Fibroblast of lung (primary cell): ENCODE results near the gene BLID. TPM values are rescaled to one million over a fixed set of nuclear protein-coding genes. Genes with fewer than 3 reads are reported as not detected.
A peak's percentile ranks its signal among the peaks of the same experiment; 100 is the strongest.

Source experiments
- DNase-seq, 2 donors: peaks; one replicate each; pipeline versions ENCODE4 v3.0.0 to v3.0.0-alpha.2; 2010; ENCODE audit warnings: low read depth in 2 of 2
- H2AFZ ChIP-seq: 2 replicates; pipeline ENCODE4 v1.5.1; 2012; ENCODE audit warnings: low read length, control low read depth, inconsistent platforms
- H3K27ac ChIP-seq: 2 replicates; pipeline ENCODE4 v1.5.1; 2011; ENCODE audit warnings: low read length, control low read depth; ENCODE audit not compliant: insufficient read depth
- H3K27me3 ChIP-seq: 2 replicates; pipeline ENCODE4 v1.5.1; 2011; ENCODE audit warnings: mild to moderate bottlenecking, low read length; ENCODE audit not compliant: control insufficient read depth, insufficient read depth
- H3K36me3 ChIP-seq: 2 replicates; pipeline ENCODE4 v1.5.1; 2011; ENCODE audit warnings: low read length; ENCODE audit not compliant: control insufficient read depth, insufficient read depth
- H3K4me1 ChIP-seq: 2 replicates; pipeline ENCODE4 v1.5.1; 2011; ENCODE audit warnings: low read length; ENCODE audit not compliant: control insufficient read depth, insufficient read depth; ENCODE audit errors: extremely low read depth
- H3K4me2 ChIP-seq: 2 replicates; pipeline ENCODE4 v1.5.1; 2011; ENCODE audit warnings: low read length, control low read depth; ENCODE audit not compliant: insufficient read depth; ENCODE audit errors: extremely low read depth
- H3K4me3 ChIP-seq, 4 experiments: fragments of 200-600 bp in 1 of 4; sonication (generic) in 1 of 4; replicated peaks in 1 of 4; 2 replicates each; pipeline ENCODE4 v1.5.1; 2011 to 2016; ENCODE audit warnings: low read length in 4 of 4, low read depth in 3 of 4, mild to moderate bottlenecking in 3 of 4, control low read depth in 2 of 4, inconsistent platforms in 1 of 4, mixed read lengths in 1 of 4; ENCODE audit not compliant: insufficient read depth in 1 of 4; ENCODE audit errors: control extremely low read depth in 1 of 4
- H3K79me2 ChIP-seq: 2 replicates; pipeline ENCODE4 v1.5.1; 2012; ENCODE audit warnings: mild to moderate bottlenecking, low read length, inconsistent platforms; ENCODE audit not compliant: control insufficient read depth, insufficient read depth
- H3K9ac ChIP-seq: 2 replicates; pipeline ENCODE4 v1.5.1; 2011; ENCODE audit warnings: mild to moderate bottlenecking, low read length, control low read depth; ENCODE audit not compliant: insufficient read depth
- H3K9me3 ChIP-seq: 2 replicates; pipeline ENCODE4 v1.5.1; 2012; ENCODE audit warnings: low read depth, low read length; ENCODE audit not compliant: control insufficient read depth, insufficient read depth
- H4K20me1 ChIP-seq: 2 replicates; pipeline ENCODE4 v1.5.1; 2011; ENCODE audit warnings: low read length; ENCODE audit not compliant: control insufficient read depth, insufficient read depth; ENCODE audit errors: extremely low read depth
- EZH2 ChIP-seq: IDR thresholded peaks from 2 replicates; pipeline ENCODE4 v1.5.1; 2012; ENCODE audit warnings: low read length, control low read depth, mild to moderate bottlenecking; ENCODE audit errors: missing control alignments
- polyA plus RNA-seq, 2 donors: library from polyadenylated mRNA; depleted of rRNA in 1 of 2; stranded (reverse) in 1 of 2; unstranded in 1 of 2; fragments of >200 nt; gene quantifications; 2 replicates each; pipeline ENCODE4 v1.2.1, GENCODE V29; 2011 to 2012; ENCODE audit warnings: missing spikeins in 1 of 2
- total RNA-seq: library from RNA; depleted of rRNA; stranded (reverse); fragments of >200 nt; gene quantifications from 2 replicates; pipeline ENCODE4 v1.2.1, GENCODE V29; 2014
- TF ChIP-seq, protein P1 (sequence below), 2 donors: IDR thresholded peaks in 1 of 2; conservative IDR thresholded peaks in 1 of 2; 1 replicate in 1 of 2; 2 replicates in 1 of 2; pipeline ENCODE4 v1.5.1; 2011 to 2012; ENCODE audit warnings: low read length in 2 of 2, control low read depth in 1 of 2, inconsistent platforms in 1 of 2, low read depth in 1 of 2, mild to moderate bottlenecking in 1 of 2

BLID gene
- total and polyA plus RNA-seq, 2 donors (not counting 1 experiment from before 2014, with no cell fraction given), result 0.32 to 7.9 TPM

DNA sequence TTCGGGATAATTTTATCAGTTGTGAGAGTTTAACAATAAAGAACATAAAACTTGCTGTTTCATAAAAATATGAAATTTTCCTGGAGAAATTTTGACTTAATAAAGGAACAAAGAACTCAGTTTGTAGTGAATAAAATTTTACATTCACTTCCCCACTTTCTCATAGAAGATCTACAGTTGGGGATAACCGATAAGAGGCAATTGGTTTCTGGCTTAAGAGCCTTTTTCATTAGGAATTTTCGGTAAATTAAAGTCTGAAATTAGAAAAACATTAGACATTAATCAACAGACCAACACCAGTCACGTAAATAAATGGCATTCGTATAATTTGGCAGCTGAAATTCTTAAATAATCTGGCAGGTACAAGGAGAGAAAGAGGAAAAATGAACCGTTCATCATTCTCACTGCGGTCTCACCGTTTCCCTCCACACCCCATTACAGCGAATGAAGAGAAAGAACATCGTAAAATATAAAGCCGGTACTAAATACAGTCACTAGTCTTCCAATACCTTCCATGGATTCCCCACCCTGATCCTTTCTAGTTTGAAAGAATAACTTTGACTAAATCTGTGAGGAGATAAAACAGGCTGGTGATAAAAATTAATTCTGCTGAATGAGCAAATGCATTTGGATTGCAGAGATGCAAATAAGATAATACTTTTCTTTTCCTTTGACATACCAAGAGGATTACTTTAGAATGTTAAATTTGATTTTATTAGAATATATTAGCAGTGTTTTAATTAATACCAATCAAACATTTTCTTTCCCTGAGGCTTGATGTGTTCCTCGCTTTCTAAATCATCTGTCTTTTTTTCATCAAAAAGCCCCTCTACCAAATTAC lies 19.5 kb downstream of the BLID start:
- H3K9me3 ChIP-seq, result no peaks in the 10 kb centered on the region
- H4K20me1 ChIP-seq, result peaks cover 6% of the 10 kb centered on the region
- H2AFZ ChIP-seq, result no peak overlapping the region
- peak overlapping the region; percentile 72 for H3K4me2 ChIP-seq
- no peak overlapping the region for H3K9ac ChIP-seq
- H3K27ac ChIP-seq, result peak overlapping the region; percentile 16
- H3K4me1 ChIP-seq, result no peaks in the 10 kb centered on the region
- peak overlapping the region; percentile 64 to 92 (median 78) for H3K4me3 ChIP-seq
- no peak for DNase-seq
- peaks cover 98% of the 10 kb centered on the region for H3K79me2 ChIP-seq
- TF ChIP-seq, protein P1, sequence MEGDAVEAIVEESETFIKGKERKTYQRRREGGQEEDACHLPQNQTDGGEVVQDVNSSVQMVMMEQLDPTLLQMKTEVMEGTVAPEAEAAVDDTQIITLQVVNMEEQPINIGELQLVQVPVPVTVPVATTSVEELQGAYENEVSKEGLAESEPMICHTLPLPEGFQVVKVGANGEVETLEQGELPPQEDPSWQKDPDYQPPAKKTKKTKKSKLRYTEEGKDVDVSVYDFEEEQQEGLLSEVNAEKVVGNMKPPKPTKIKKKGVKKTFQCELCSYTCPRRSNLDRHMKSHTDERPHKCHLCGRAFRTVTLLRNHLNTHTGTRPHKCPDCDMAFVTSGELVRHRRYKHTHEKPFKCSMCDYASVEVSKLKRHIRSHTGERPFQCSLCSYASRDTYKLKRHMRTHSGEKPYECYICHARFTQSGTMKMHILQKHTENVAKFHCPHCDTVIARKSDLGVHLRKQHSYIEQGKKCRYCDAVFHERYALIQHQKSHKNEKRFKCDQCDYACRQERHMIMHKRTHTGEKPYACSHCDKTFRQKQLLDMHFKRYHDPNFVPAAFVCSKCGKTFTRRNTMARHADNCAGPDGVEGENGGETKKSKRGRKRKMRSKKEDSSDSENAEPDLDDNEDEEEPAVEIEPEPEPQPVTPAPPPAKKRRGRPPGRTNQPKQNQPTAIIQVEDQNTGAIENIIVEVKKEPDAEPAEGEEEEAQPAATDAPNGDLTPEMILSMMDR (conservative IDR thresholded peaks at IDR 0.05 in 1 of 2, IDR thresholded peaks at IDR 0.05 in 1 of 2; ENCODE audit: low read depth in 1 of 2, low read length in 2 of 2), result no peak
- TF ChIP-seq EZH2, result no peak
- H3K36me3 ChIP-seq, result peaks cover 8% of the 10 kb centered on the region
- H3K27me3 ChIP-seq, result no peaks in the 10 kb centered on the region

DNA sequence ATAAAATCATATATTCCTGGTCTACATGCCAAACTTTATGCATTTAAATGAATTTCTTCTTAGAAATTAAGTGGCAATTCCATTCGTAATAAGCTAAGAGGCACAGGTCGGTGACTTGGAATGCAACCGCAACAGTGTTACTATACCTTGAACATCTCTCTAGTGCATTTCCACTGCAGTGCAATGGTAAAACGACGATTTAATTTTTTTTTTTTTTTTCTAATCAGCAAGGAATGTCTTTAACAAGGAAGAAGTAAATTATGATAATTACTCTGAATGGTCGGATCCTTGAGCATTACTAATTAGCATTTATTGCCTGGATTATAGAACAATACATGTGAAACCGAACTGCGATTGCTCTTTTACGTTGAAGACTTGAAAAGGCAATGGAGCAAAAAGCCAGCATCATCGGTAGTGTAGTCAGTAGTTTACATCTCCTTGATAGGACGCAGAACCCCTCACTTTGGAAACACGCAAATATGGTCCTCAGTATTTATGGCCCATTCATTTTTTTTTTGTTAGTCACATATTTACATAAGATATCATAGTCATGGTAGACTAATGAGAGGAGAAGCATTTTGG lies 20.2 kb downstream of the BLID start:
- Histone ChIP-seq H3K4me3 (peak overlapping the region; percentile 17 to 86 (median 46)), H3K4me2 (peak overlapping the region; percentile 49), H3K4me1 (peaks cover 2% of the 10 kb centered on the region), H2AFZ (no peak overlapping the region), H3K27ac (no peak overlapping the region), H3K27me3 (no peaks in the 10 kb centered on the region), H3K79me2 (peaks cover 98% of the 10 kb centered on the region), H4K20me1 (peaks cover 6% of the 10 kb centered on the region), H3K36me3 (peaks cover 7% of the 10 kb centered on the region), H3K9me3 (no peaks in the 10 kb centered on the region), H3K9ac (no peak overlapping the region)
- TF ChIP-seq EZH2, result no peak
- TF ChIP-seq, protein P1 (conservative IDR thresholded peaks at IDR 0.05 in 1 of 2, IDR thresholded peaks at IDR 0.05 in 1 of 2; ENCODE audit: low read depth in 1 of 2, low read length in 2 of 2), result no peak
- DNase-seq, result peak in 1 of 2 donors; percentile 93

DNA sequence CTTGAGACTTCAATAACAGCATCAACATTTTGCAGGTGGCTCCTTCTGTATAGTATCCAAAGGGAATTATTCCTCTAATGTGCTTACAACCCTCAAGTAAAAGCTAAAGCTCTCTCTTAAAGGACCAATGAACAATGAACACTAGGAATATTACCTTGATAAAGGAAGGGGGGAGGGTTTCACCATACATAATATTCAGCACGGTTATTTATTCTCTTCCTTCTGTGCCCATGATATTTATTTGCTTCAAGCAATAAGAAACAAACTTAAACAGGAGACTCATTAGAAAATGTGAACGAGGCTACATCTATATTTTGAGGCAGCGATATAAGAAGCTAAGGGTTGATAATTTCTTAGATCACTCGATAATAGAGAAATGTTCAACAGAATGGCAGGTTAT lies 21.2 kb downstream of the BLID start:
- no peaks in the 10 kb centered on the region for H3K9me3 ChIP-seq
- peaks cover 2% of the 10 kb centered on the region for H3K4me1 ChIP-seq
- H3K79me2 ChIP-seq, result peaks cover 99% of the 10 kb centered on the region
- no peak overlapping the region for H3K27ac ChIP-seq
- peak overlapping the region in 1 of 4 experiments; percentile 86 for H3K4me3 ChIP-seq
- no peaks in the 10 kb centered on the region for H3K27me3 ChIP-seq
- H2AFZ ChIP-seq, result no peak overlapping the region
- H3K36me3 ChIP-seq, result peaks cover 6% of the 10 kb centered on the region
- no peak overlapping the region for H3K9ac ChIP-seq
- no peak overlapping the region for H3K4me2 ChIP-seq
- no peak for TF ChIP-seq EZH2
- TF ChIP-seq, protein P1 (conservative IDR thresholded peaks at IDR 0.05 in 1 of 2, IDR thresholded peaks at IDR 0.05 in 1 of 2; ENCODE audit: low read depth in 1 of 2, low read length in 2 of 2), result no peak
- DNase-seq, result no peak
- peaks cover 6% of the 10 kb centered on the region for H4K20me1 ChIP-seq
